Keratinocyte (primary cell): ENCODE data around the gene FAM20C. TPM values are rescaled to one million over a fixed set of nuclear protein-coding genes. Genes with fewer than 3 reads are reported as not detected.

Source experiments
- DNase-seq: peaks from one replicate; pipeline ENCODE4 v3.0.0-alpha.2; 2011; ENCODE audit warnings: low read depth, missing footprints, low spot score
- FAIRE-seq: peaks from 2 replicates; lab custom pipeline; 2011; peaks lifted over from hg19 to GRCh38; lab: Jason Lieb, UNC
- H2AFZ ChIP-seq: 2 replicates; pipeline ENCODE4 v1.6.0; 2012; ENCODE audit warnings: low read length, control low read depth, inconsistent platforms; ENCODE audit not compliant: control insufficient read depth
- H3K27ac ChIP-seq: 2 replicates; pipeline ENCODE4 v1.5.1; 2011; ENCODE audit warnings: low read length; ENCODE audit not compliant: control insufficient read depth, insufficient read depth
- H3K27me3 ChIP-seq: 3 replicates; pipeline ENCODE4 v1.6.0; 2011; ENCODE audit warnings: low read length; ENCODE audit not compliant: control insufficient read depth, insufficient read depth; ENCODE audit errors: extremely low read depth
- H3K36me3 ChIP-seq, 2 experiments: 2 replicates in 1 of 2; 3 replicates in 1 of 2; pipeline ENCODE4 v1.5.1; 2011; ENCODE audit warnings: low read length in 2 of 2, mild to moderate bottlenecking in 1 of 2; ENCODE audit not compliant: control insufficient read depth in 2 of 2, insufficient read depth in 2 of 2; ENCODE audit errors: extremely low read depth in 1 of 2
- H3K4me1 ChIP-seq: 3 replicates; pipeline ENCODE4 v1.5.1; 2011; ENCODE audit warnings: low read length; ENCODE audit not compliant: control insufficient read depth, insufficient read depth; ENCODE audit errors: extremely low read depth
- H3K4me2 ChIP-seq: 3 replicates; pipeline ENCODE4 v1.6.0; 2011; ENCODE audit warnings: low read depth, low read length; ENCODE audit not compliant: control insufficient read depth, insufficient read depth; ENCODE audit errors: extremely low read depth
- H3K4me3 ChIP-seq, 3 experiments: fragments of 200-600 bp in 1 of 3; sonication (generic) in 1 of 3; 2 replicates in 2 of 3; 3 replicates in 1 of 3; pipeline ENCODE4 v1.5.1; 2011 to 2016; ENCODE audit warnings: low read length in 3 of 3, mild to moderate bottlenecking in 3 of 3, control low read depth in 2 of 3, inconsistent platforms in 1 of 3, low read depth in 1 of 3, mixed read lengths in 1 of 3, mixed run types in 1 of 3, moderate library complexity in 1 of 3; ENCODE audit not compliant: control insufficient read depth in 2 of 3, insufficient read depth in 2 of 3; ENCODE audit errors: extremely low read depth in 1 of 3
- H3K79me2 ChIP-seq: 2 replicates; pipeline ENCODE4 v1.6.0; 2012; ENCODE audit warnings: low read length; ENCODE audit not compliant: control insufficient read depth, insufficient read depth
- H3K9ac ChIP-seq: 3 replicates; pipeline ENCODE4 v1.6.0; 2011; ENCODE audit warnings: low read length; ENCODE audit not compliant: control insufficient read depth, insufficient read depth; ENCODE audit errors: extremely low read depth
- H3K9me1 ChIP-seq: 3 replicates; pipeline ENCODE4 v1.6.0; 2011; ENCODE audit warnings: low read length; ENCODE audit not compliant: control insufficient read depth, insufficient read depth; ENCODE audit errors: extremely low read depth
- H3K9me3 ChIP-seq: 2 replicates; pipeline ENCODE4 v1.5.1; 2012; ENCODE audit warnings: low read depth, low read length; ENCODE audit not compliant: control insufficient read depth
- H4K20me1 ChIP-seq: 3 replicates; pipeline ENCODE4 v1.6.0; 2011; ENCODE audit warnings: low read length; ENCODE audit not compliant: control insufficient read depth, insufficient read depth; ENCODE audit errors: extremely low read depth
- EZH2 ChIP-seq: IDR thresholded peaks from one replicate; pipeline ENCODE4 v1.6.1; 2012; ENCODE audit warnings: inconsistent platforms, mild to moderate bottlenecking, low read length, moderate library complexity
- dilution Hi-C: fragments of 300-500 bp; cut with MboI; formaldehyde crosslinking; loops from one replicate; pipeline ENCODE4 v1.7.0; 2020; ENCODE audit warnings: low sequenced_read_pairs; ENCODE audit not compliant: extremely low pct_ligation_motif_present
- polyA plus RNA-seq, 5 experiments: library from polyadenylated mRNA; depleted of rRNA in 3 of 5; stranded (reverse) in 3 of 5; stranded (forward) in 1 of 5; unstranded in 1 of 5; fragments of >200 nt; gene quantifications; 1 replicate in 1 of 5; 2 replicates in 3 of 5; 3 replicates in 1 of 5; pipeline versions ENCODE4 v1.2.1 to v1.2.3, GENCODE V29; 2011 to 2012; ENCODE audit warnings: missing spikeins in 2 of 5, low read depth in 1 of 5, low replicate concordance in 1 of 5
- TF ChIP-seq, protein P1 (sequence below), 3 experiments: IDR thresholded peaks in 1 of 3; conservative IDR thresholded peaks in 1 of 3; optimal IDR thresholded peaks in 1 of 3; 2 replicates in 2 of 3; 3 replicates in 1 of 3; pipeline versions ENCODE3 to v1.5.1; 2011; ENCODE audit warnings: low read length in 3 of 3, mild to moderate bottlenecking in 3 of 3, moderate library complexity in 2 of 3, control low read depth in 1 of 3, inconsistent platforms in 1 of 3; ENCODE audit not compliant: insufficient read depth in 2 of 3; ENCODE audit errors: extremely low read depth in 1 of 3

The FAM20C gene
- polyA plus RNA-seq, 1 donor (not counting 4 experiments of a cell fraction or from before 2014, with no cell fraction given), result 3.8 TPM

DNA sequence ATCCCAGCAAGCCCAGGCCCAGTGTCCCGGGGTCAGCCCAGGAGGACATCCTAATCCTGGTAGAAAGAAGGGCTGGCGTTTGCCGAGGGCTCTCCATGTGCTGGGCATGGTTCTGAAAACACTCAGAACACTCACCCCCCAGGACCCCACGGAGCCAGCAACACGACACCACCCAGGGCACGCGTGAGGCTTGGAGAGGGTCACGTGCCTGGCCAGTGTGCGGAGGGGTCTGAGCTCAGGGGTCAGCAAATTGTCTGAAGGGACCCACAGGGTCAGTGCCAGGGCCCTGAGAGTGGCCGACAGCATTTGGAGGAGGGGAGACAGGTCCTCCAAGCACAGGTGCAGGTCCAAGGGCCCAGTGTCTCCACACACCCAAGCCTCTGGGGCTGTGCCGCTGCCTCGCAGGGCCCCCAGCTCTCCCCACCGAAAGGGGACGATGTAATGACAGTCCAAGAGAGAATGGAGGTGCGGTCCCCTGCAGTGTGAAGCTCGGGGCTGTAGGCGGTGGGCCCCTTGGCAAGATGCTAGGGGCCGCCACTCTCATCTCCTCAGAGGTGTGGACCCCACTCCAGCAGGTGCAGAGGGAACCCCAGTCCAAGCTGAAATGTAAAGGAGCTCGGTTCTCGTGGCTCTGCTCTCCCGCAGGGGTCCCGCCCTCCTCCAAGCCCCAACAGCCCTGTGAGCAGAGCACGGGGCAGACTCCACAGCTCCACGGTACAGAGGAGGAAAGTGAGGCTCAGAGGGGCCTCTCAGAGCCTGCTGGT is 105.4 kb downstream of the FAM20C start:
- TF ChIP-seq EZH2, result no peak
- TF ChIP-seq, protein P1, sequence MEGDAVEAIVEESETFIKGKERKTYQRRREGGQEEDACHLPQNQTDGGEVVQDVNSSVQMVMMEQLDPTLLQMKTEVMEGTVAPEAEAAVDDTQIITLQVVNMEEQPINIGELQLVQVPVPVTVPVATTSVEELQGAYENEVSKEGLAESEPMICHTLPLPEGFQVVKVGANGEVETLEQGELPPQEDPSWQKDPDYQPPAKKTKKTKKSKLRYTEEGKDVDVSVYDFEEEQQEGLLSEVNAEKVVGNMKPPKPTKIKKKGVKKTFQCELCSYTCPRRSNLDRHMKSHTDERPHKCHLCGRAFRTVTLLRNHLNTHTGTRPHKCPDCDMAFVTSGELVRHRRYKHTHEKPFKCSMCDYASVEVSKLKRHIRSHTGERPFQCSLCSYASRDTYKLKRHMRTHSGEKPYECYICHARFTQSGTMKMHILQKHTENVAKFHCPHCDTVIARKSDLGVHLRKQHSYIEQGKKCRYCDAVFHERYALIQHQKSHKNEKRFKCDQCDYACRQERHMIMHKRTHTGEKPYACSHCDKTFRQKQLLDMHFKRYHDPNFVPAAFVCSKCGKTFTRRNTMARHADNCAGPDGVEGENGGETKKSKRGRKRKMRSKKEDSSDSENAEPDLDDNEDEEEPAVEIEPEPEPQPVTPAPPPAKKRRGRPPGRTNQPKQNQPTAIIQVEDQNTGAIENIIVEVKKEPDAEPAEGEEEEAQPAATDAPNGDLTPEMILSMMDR (optimal IDR thresholded peaks at IDR 0.05 in 1 of 3, IDR thresholded peaks at IDR 0.05 in 1 of 3, conservative IDR thresholded peaks at IDR 0.05 in 1 of 3; ENCODE audit: extremely low read depth in 1 of 3, insufficient read depth in 2 of 3, low read length in 3 of 3), result no peak
- Histone ChIP-seq H3K36me3 (no peaks in the 10 kb centered on the region), H3K9me1 (no peaks in the 10 kb centered on the region), H3K27me3 (peaks cover 11% of the 10 kb centered on the region), H3K79me2 (no peaks in the 10 kb centered on the region), H3K27ac (no peak overlapping the region), H3K4me1 (no peaks in the 10 kb centered on the region), H3K9ac (no peak overlapping the region), H3K4me2 (no peak overlapping the region), H2AFZ (no peak overlapping the region), H3K9me3 (no peaks in the 10 kb centered on the region), H4K20me1 (no peaks in the 10 kb centered on the region), H3K4me3 (no peak overlapping the region)
- DNase-seq (no peak), FAIRE-seq (no peak)
- dilution Hi-C loops, result no loop called here

DNA sequence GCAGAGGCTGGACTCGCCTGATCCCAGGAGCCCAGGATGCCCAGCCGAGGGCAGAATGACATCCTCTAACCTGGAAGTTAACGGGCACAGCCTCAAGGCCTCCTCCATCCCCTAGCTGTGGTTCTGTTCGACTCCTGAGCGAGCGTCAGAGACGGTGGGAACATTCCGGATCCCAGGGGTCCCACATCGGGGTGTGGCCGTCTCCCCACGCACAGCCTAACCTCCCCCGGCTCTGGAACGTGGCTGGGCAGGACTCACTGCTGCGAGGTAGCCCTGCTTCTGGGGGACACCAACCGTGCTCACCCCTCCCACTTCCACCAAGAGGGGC is 106.0 kb downstream of the FAM20C start:
- Histone ChIP-seq H3K4me1 (no peaks in the 10 kb centered on the region), H3K27me3 (peaks cover 8% of the 10 kb centered on the region), H3K9me3 (no peaks in the 10 kb centered on the region), H3K4me3 (no peak overlapping the region), H3K9me1 (no peaks in the 10 kb centered on the region), H3K79me2 (no peaks in the 10 kb centered on the region), H3K27ac (no peak overlapping the region), H2AFZ (no peak overlapping the region), H3K36me3 (no peaks in the 10 kb centered on the region), H3K9ac (no peak overlapping the region), H4K20me1 (no peaks in the 10 kb centered on the region), H3K4me2 (no peak overlapping the region)
- FAIRE-seq (no peak), DNase-seq (no peak)
- dilution Hi-C loops, result no loop called here
- TF ChIP-seq EZH2, result no peak
- TF ChIP-seq, protein P1 (optimal IDR thresholded peaks at IDR 0.05 in 1 of 3, IDR thresholded peaks at IDR 0.05 in 1 of 3, conservative IDR thresholded peaks at IDR 0.05 in 1 of 3; ENCODE audit: extremely low read depth in 1 of 3, insufficient read depth in 2 of 3, low read length in 3 of 3), result no peak
